IMR-90 (cell line): ENCODE results near the gene NFE2L2. TPM values are rescaled to one million over a fixed set of nuclear protein-coding genes. Genes with fewer than 3 reads are reported as not detected.
"Not testable (repeated sequence)": the region's sequence is repeated elsewhere in the genome, so short reads cannot be mapped to it uniquely, and the experiment has no call there.

ENCODE experiments used
- ATAC-seq: fragments of 200-7000 bp; cut with Tn5 transposase; 2 replicates; pipeline ENCODE4 v1.9.1; 2020; ENCODE audit warnings: low read depth, mild to moderate bottlenecking, moderate library complexity
- BruUV-seq: library from RNA; stranded (reverse); fragments of 400-500 nt; replicated peaks from 2 replicates; lab custom pipeline; 2021; lab: Mats Ljungman, UMichigan
- CTCF ChIA-PET: fragments of 300-600 bp; formaldehyde crosslinking; extraction: SDS; loops from one replicate; lab custom pipeline; 2021; ENCODE audit warnings: antibody characterized with exemption; lab: Yijun Ruan, JAX
- POLR2A ChIA-PET: fragments of 300-600 bp; sonication (Branson Sonifier 250); formaldehyde crosslinking; loops from one replicate; lab custom pipeline; 2022; ENCODE audit warnings: antibody characterized with exemption; ENCODE audit not compliant: unreplicated experiment; lab: Charles Lee
- DNase-seq: peaks from one replicate; pipeline ENCODE4 v3.0.0; 2013
- H2AFZ ChIP-seq: replicated peaks from 2 replicates; pipeline ENCODE3; 2013; ENCODE audit warnings: low read length, mild to moderate bottlenecking; ENCODE audit not compliant: poor library complexity
- H2AK5ac ChIP-seq: 2 replicates; pipeline ENCODE4 v1.6.1; 2013; ENCODE audit warnings: low read depth, low read length, inconsistent platforms
- H2AK9ac ChIP-seq: replicated peaks from 2 replicates; pipeline ENCODE3; 2013; ENCODE audit warnings: mild to moderate bottlenecking, low read depth, low read length, moderate library complexity; ENCODE audit not compliant: poor library complexity
- H2BK120ac ChIP-seq: 2 replicates; pipeline ENCODE4 v1.6.1; 2013; ENCODE audit warnings: low read depth, low read length, inconsistent platforms
- H2BK15ac ChIP-seq: 3 replicates; pipeline ENCODE4 v1.6.1; 2013; ENCODE audit warnings: low read depth, low read length, inconsistent platforms
- H2BK20ac ChIP-seq: 2 replicates; pipeline ENCODE4 v1.6.1; 2013; ENCODE audit warnings: low read depth, mild to moderate bottlenecking, inconsistent platforms, low read length, moderate library complexity
- H2BK5ac ChIP-seq: 2 replicates; pipeline ENCODE4 v1.6.1; 2013; ENCODE audit warnings: mild to moderate bottlenecking, low read depth, low read length, inconsistent platforms; ENCODE audit not compliant: poor library complexity, severe bottlenecking
- H3K14ac ChIP-seq: replicated peaks from 2 replicates; pipeline ENCODE4 v1.6.1; 2013; ENCODE audit warnings: low read depth, low read length, inconsistent platforms
- H3K18ac ChIP-seq: 2 replicates; pipeline ENCODE4 v1.6.1; 2013; ENCODE audit warnings: low read depth, low read length, control low read depth
- H3K23ac ChIP-seq: 2 replicates; pipeline ENCODE4 v1.6.1; 2013; ENCODE audit warnings: low read depth, low read length, inconsistent platforms
- H3K27ac ChIP-seq: 2 replicates; pipeline ENCODE4 v1.5.1; 2013; ENCODE audit warnings: mild to moderate bottlenecking, control low read depth, low read length; ENCODE audit not compliant: insufficient read depth
- H3K27me3 ChIP-seq: 2 replicates; pipeline ENCODE4 v1.6.1; 2013; ENCODE audit warnings: low read length; ENCODE audit not compliant: control insufficient read depth, insufficient read depth
- H3K36me3 ChIP-seq: 2 replicates; pipeline ENCODE4 v1.6.1; 2013; ENCODE audit warnings: low read length, mixed read lengths; ENCODE audit not compliant: control insufficient read depth, insufficient read depth
- H3K4ac ChIP-seq: 2 replicates; pipeline ENCODE4 v1.6.1; 2013; ENCODE audit warnings: low read depth, low read length, inconsistent platforms
- H3K4me1 ChIP-seq: 2 replicates; pipeline ENCODE4 v1.6.1; 2013; ENCODE audit warnings: low read length, mixed read lengths; ENCODE audit not compliant: control insufficient read depth, insufficient read depth
- H3K4me2 ChIP-seq: 2 replicates; pipeline ENCODE4 v1.6.1; 2013; ENCODE audit warnings: low read depth, mild to moderate bottlenecking, control low read depth, low read length, moderate library complexity
- H3K4me3 ChIP-seq: 2 replicates; pipeline ENCODE4 v1.5.1; 2013; ENCODE audit warnings: low read depth, mild to moderate bottlenecking, control low read depth, low read length, moderate library complexity; ENCODE audit not compliant: insufficient read depth
- H3K56ac ChIP-seq: 2 replicates; pipeline ENCODE4 v1.6.1; 2013; ENCODE audit warnings: low read length, inconsistent platforms; ENCODE audit not compliant: insufficient read depth; ENCODE audit errors: extremely low read depth
- H3K79me1 ChIP-seq, 2 experiments: 2 replicates each; pipeline ENCODE4 v1.6.1; 2013; ENCODE audit warnings: low read length in 2 of 2, inconsistent platforms in 1 of 2, low read depth in 1 of 2
- H3K9ac ChIP-seq: 2 replicates; pipeline ENCODE4 v1.6.1; 2013; ENCODE audit warnings: low read depth, low read length, control low read depth
- H3K9me1 ChIP-seq: 2 replicates; pipeline ENCODE4 v1.6.1; 2013; ENCODE audit warnings: low read length, inconsistent platforms; ENCODE audit not compliant: insufficient read depth
- H3K9me3 ChIP-seq: 2 replicates; pipeline ENCODE4 v1.6.1; 2013; ENCODE audit warnings: low read length; ENCODE audit not compliant: control insufficient read depth, insufficient read depth
- H4K20me1 ChIP-seq: 2 replicates; pipeline ENCODE4 v1.6.1; 2013; ENCODE audit warnings: low read length, inconsistent platforms; ENCODE audit not compliant: insufficient read depth
- H4K5ac ChIP-seq: 2 replicates; pipeline ENCODE4 v1.6.1; 2013; ENCODE audit warnings: mild to moderate bottlenecking, low read depth, low read length, control low read depth
- H4K8ac ChIP-seq, 2 experiments: 2 replicates each; pipeline ENCODE4 v1.6.1; 2013; ENCODE audit warnings: low read depth in 2 of 2, low read length in 2 of 2, control low read depth in 1 of 2, inconsistent platforms in 1 of 2
- H4K91ac ChIP-seq: 2 replicates; pipeline ENCODE4 v1.6.1; 2013; ENCODE audit warnings: low read depth, low read length, inconsistent platforms; ENCODE audit not compliant: insufficient read depth
- ELK1 ChIP-seq: fragments of 150-350 bp; IDR thresholded peaks from 2 replicates; pipeline ENCODE4 v1.6.1; 2016; ENCODE audit warnings: low read depth, mild to moderate bottlenecking, low read length, moderate library complexity, borderline replicate concordance
- USF2 ChIP-seq: fragments of 150-350 bp; IDR thresholded peaks from 2 replicates; pipeline ENCODE4 v1.6.1; 2017; ENCODE audit warnings: mild to moderate bottlenecking, antibody characterized with exemption, low read length, low read depth
- WGBS, 2 experiments: methylation state at CpG; one replicate each; pipeline versions ENCODE4 v1.1.5 to v1.1.7; 2013; ENCODE audit warnings: missing lambda C conversion rate in 2 of 2; ENCODE audit not compliant: insufficient read length in 1 of 2; ENCODE audit errors: extremely low coverage in 2 of 2; 5-methylcytosine and 5-hydroxymethylcytosine counted together
- dilution Hi-C: fragments of 300-500 bp; cut with HindIII; formaldehyde crosslinking; loops from one replicate; pipeline ENCODE4 v1.14.3; 2018; ENCODE audit warnings: low sequenced_read_pairs; ENCODE audit not compliant: unreplicated experiment
- in situ Hi-C: fragments of 300-500 bp; cut with MboI; formaldehyde crosslinking; loops from 3 replicates; pipeline ENCODE4 v1.14.3; 2019; ENCODE audit warnings: low sequenced_read_pairs, inconsistent platforms, mixed read lengths
- intact Hi-C: fragments of 100-400 bp; cut with micrococcal nuclease; formaldehyde crosslinking; loops from 2 replicates; pipeline ENCODE4 v1.10.0; 2022
- polyA plus RNA-seq, 3 experiments: library from polyadenylated mRNA; depleted of rRNA; stranded (reverse); fragments of >200 nt; gene quantifications; 2 replicates each; pipeline ENCODE4 v1.2.3, GENCODE V29; 2012; ENCODE audit warnings: low replicate concordance in 1 of 3
- total RNA-seq: library from RNA; depleted of rRNA; stranded (reverse); fragments of >200 nt; gene quantifications from 2 replicates; pipeline ENCODE4 v1.2.3, GENCODE V29; 2012

The NFE2L2 gene
- total and polyA plus RNA-seq, 2 of the 4 experiments (the other 2 are of a cell fraction): 72.7 to 83.5 TPM

- H4K91ac ChIP-seq: no peak overlapping the region
- H2BK15ac ChIP-seq: no peak overlapping the region
- no peak for ATAC-seq
- no peak overlapping the region for H3K23ac ChIP-seq
- no CpG with 5 or more reads among the region's 2 CpGs for WGBS, 2 experiments
- no peak overlapping the region for H3K18ac ChIP-seq
- peaks cover 4% of the 10 kb centered on the region; the same call in 1 of the 2 replicates for H3K4me1 ChIP-seq
- intact Hi-C loops: no loop called here
- in situ Hi-C loops: no loop called here
- H3K4me3 ChIP-seq: no peak overlapping the region
- CTCF ChIA-PET: interaction anchor here (0.8 to 1.0 kb wide), 2 partner anchors 38 to 61 kb away, joined by 3 to 4 read pairs; no protein-coding TSS in a partner anchor
- H3K27me3 ChIP-seq: no peaks in the 10 kb centered on the region
- no peak overlapping the region for H4K5ac ChIP-seq
- H2BK5ac ChIP-seq: no peak overlapping the region
- no peak overlapping the region for H2AK5ac ChIP-seq
- no peak for TF ChIP-seq USF2
- TF ChIP-seq ELK1: no peak
- H3K9me3 ChIP-seq: no peaks in the 10 kb centered on the region
- dilution Hi-C loops: no loop called here
- peaks cover 15 to 42% of the 10 kb centered on the region in 2 experiments for H3K79me1 ChIP-seq
- H3K56ac ChIP-seq: no peak overlapping the region
- no peak overlapping the region for H3K9ac ChIP-seq
- H3K4me2 ChIP-seq: no peak overlapping the region
- no peak overlapping the region for H2AK9ac ChIP-seq
- H4K20me1 ChIP-seq: peaks cover 32% of the 10 kb centered on the region
- no peak overlapping the region for H2AFZ ChIP-seq
- no peak overlapping the region for H3K14ac ChIP-seq
- BruUV-seq: no TSS peak
- H3K4ac ChIP-seq: no peak overlapping the region
- POLR2A ChIA-PET: interaction anchor here (0.6 kb wide), 1 partner anchor 100 kb away, joined by 5 read pairs; no protein-coding TSS in a partner anchor
- peaks cover 32% of the 10 kb centered on the region for H3K36me3 ChIP-seq
- H3K9me1 ChIP-seq: peaks cover 4% of the 10 kb centered on the region; the same call in 1 of the 2 replicates
- H4K8ac ChIP-seq: no peak overlapping the region
- no peak for DNase-seq
- no peak overlapping the region for H3K27ac ChIP-seq
- H2BK20ac ChIP-seq: no peak overlapping the region
- no peak overlapping the region for H2BK120ac ChIP-seq
Observed at GRCh38 chr2:177225965-177226360, 38.6 kb downstream of the NFE2L2 start.

- H3K9me3 ChIP-seq, H3K4me3 ChIP-seq, H2AK5ac ChIP-seq, POLR2A ChIA-PET, H3K9me1 ChIP-seq, intact Hi-C loops, BruUV-seq, H2BK20ac ChIP-seq, H3K9ac ChIP-seq, H2AK9ac ChIP-seq, DNase-seq, dilution Hi-C loops, H3K27me3 ChIP-seq, in situ Hi-C loops, CTCF ChIA-PET, H3K18ac ChIP-seq, ATAC-seq, H2AFZ ChIP-seq, H3K4me2 ChIP-seq, H2BK120ac ChIP-seq, H3K56ac ChIP-seq, H3K23ac ChIP-seq, H3K4ac ChIP-seq, H2BK5ac ChIP-seq, H4K5ac ChIP-seq, H3K14ac ChIP-seq, H4K8ac ChIP-seq, H2BK15ac ChIP-seq, H3K4me1 ChIP-seq, H4K91ac ChIP-seq, H3K27ac ChIP-seq: not testable (repeated sequence)
- Histone ChIP-seq H3K36me3 (peaks cover 23% of the 10 kb centered on the region), H3K79me1 (peaks cover 9 to 29% of the 10 kb centered on the region in 2 experiments), H4K20me1 (peaks cover 35% of the 10 kb centered on the region; the same call in 1 of the 2 replicates)
Observed at GRCh38 chr2:177223436-177223835, 41.1 kb downstream of the NFE2L2 start.
